ENCODE results near the gene MSL2.
"Not testable (repeated sequence)": the region's sequence is repeated elsewhere in the genome, so short reads cannot be mapped to it uniquely, and the experiment has no call there.

MSL2 gene

GRCh38 chr3:136141891-136142290 is 54.2 kb downstream of the MSL2 start:
- H3K27me3 ChIP-seq (ENCODE audit: insufficient read depth, insufficient read length) = no peaks in the 10 kb centered on the region
- no peak for TF ChIP-seq ZNF274 (IDR thresholded peaks at IDR 0.05; ENCODE audit: low read depth, low read length)
- TF ChIP-seq YY1 (IDR thresholded peaks at IDR 0.05; ENCODE audit: insufficient read depth, insufficient read length) = no peak
- TF ChIP-seq SUZ12 (IDR thresholded peaks at IDR 0.05; ENCODE audit: extremely low read depth, insufficient read depth, insufficient read length) = no peak
- no peak overlapping the region for H3K4me3 ChIP-seq (ENCODE audit: insufficient read length, low read depth)

DNA sequence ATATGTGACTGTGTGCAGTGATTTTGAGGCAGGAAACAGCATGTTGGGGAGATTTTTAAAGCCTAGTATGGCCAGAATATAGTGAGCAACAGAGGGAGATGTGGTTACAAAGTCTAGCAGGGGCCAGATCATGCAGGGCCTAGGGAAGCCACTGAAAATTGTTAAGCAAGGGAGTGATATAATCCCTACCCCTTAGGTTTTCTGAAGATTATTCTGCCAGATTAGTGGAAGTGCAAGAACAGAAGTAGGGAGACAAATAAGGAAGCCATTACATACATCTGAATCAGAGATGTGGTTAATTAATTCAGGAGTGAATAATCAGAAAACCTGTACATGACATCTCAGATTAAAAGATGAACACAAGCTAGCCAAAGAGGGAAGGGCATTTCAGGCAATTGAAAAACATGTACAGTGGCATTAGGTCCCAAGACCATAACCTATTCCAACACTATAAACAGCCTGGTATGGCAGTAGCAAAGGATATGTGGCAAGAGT is 54.8 kb downstream of the MSL2 start:
- no peaks in the 10 kb centered on the region for H3K4me1 ChIP-seq (ENCODE audit: insufficient read depth, insufficient read length)
- no peaks in the 10 kb centered on the region for H3K27me3 ChIP-seq (ENCODE audit: insufficient read depth, insufficient read length)
- TF ChIP-seq ZNF274 (IDR thresholded peaks at IDR 0.05; ENCODE audit: low read depth, low read length) = no peak
- no peak for TF ChIP-seq SUZ12 (IDR thresholded peaks at IDR 0.05; ENCODE audit: extremely low read depth, insufficient read depth, insufficient read length)
- no peak for TF ChIP-seq YY1 (IDR thresholded peaks at IDR 0.05; ENCODE audit: insufficient read depth, insufficient read length)

More at GRCh38 chr3:136141891-136142290, 54.2 kb downstream of the MSL2 start:
- no peaks in the 10 kb centered on the region for H3K9me3 ChIP-seq (ENCODE audit: insufficient read depth, low read length)
- no peaks in the 10 kb centered on the region for H3K4me1 ChIP-seq (ENCODE audit: insufficient read depth, insufficient read length)
- H3K9ac ChIP-seq (ENCODE audit: insufficient read length, low read depth) = no peak overlapping the region
- DNase-seq (ENCODE audit: low read depth, low spot score) = no peak
- H3K36me3 ChIP-seq (ENCODE audit: insufficient read depth, insufficient read length, low read length) = peaks cover 12% of the 10 kb centered on the region

DNA sequence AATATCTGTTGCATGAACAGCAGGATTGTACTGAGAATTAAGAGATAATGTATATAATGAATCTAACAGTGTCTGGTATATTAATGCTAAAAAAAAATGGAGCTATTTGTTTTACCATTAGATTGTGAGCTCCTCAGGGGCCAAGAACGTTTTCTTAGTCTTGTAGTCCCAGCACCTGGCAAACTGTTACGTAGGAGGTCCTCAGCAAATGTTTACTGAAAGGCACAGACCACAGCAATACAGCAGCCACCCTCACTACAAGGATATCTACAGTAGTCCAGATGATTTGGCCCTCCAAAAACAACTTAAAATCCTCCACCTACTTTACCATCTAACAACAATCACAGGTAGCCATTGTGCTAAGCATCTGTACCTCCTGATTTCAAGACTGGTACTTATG is 59.7 kb downstream of the MSL2 start:
- DNase-seq (ENCODE audit: low read depth, low spot score) = no peak
- no peaks in the 10 kb centered on the region for H3K36me3 ChIP-seq (ENCODE audit: insufficient read depth, insufficient read length, low read length)
- H3K4me1 ChIP-seq (ENCODE audit: insufficient read depth, insufficient read length) = no peaks in the 10 kb centered on the region
- H3K9ac ChIP-seq (ENCODE audit: insufficient read length, low read depth) = no peak overlapping the region
- H3K27me3 ChIP-seq (ENCODE audit: insufficient read depth, insufficient read length) = no peaks in the 10 kb centered on the region
- no peak overlapping the region for H3K4me3 ChIP-seq (ENCODE audit: insufficient read length, low read depth)
- TF ChIP-seq SUZ12 (IDR thresholded peaks at IDR 0.05; ENCODE audit: extremely low read depth, insufficient read depth, insufficient read length) (no peak), ZNF274 (IDR thresholded peaks at IDR 0.05; ENCODE audit: low read depth, low read length) (no peak), YY1 (IDR thresholded peaks at IDR 0.05; ENCODE audit: insufficient read depth, insufficient read length) (no peak)
- no peaks in the 10 kb centered on the region for H3K9me3 ChIP-seq (ENCODE audit: insufficient read depth, low read length)

More for the DNA sequence above, 54.8 kb downstream of the MSL2 start:
- H3K4me3 ChIP-seq (ENCODE audit: insufficient read length, low read depth) = no peak overlapping the region
- no peak overlapping the region for H3K9ac ChIP-seq (ENCODE audit: insufficient read length, low read depth)
- no peak for DNase-seq (ENCODE audit: low read depth, low spot score)
- H3K9me3 ChIP-seq (ENCODE audit: insufficient read depth, low read length) = no peaks in the 10 kb centered on the region
- H3K36me3 ChIP-seq (ENCODE audit: insufficient read depth, insufficient read length, low read length) = peaks cover 12% of the 10 kb centered on the region

- Histone ChIP-seq H3K9ac (ENCODE audit: insufficient read length, low read depth) (no peak overlapping the region), H3K4me3 (ENCODE audit: insufficient read length, low read depth) (no peak overlapping the region), H3K27me3 (ENCODE audit: insufficient read depth, insufficient read length) (no peaks in the 10 kb centered on the region), H3K9me3 (ENCODE audit: insufficient read depth, low read length) (no peaks in the 10 kb centered on the region), H3K4me1 (ENCODE audit: insufficient read depth, insufficient read length) (no peaks in the 10 kb centered on the region), H3K36me3 (ENCODE audit: insufficient read depth, insufficient read length, low read length) (no peaks in the 10 kb centered on the region)
- TF ChIP-seq ZNF274 (IDR thresholded peaks at IDR 0.05; ENCODE audit: low read depth, low read length) (no peak), YY1 (IDR thresholded peaks at IDR 0.05; ENCODE audit: insufficient read depth, insufficient read length) (no peak), SUZ12 (IDR thresholded peaks at IDR 0.05; ENCODE audit: extremely low read depth, insufficient read depth, insufficient read length) (no peak)
- no peak for DNase-seq (ENCODE audit: low read depth, low spot score)
Observed at GRCh38 chr3:136135039-136135802, 60.9 kb downstream of the MSL2 start.

DNA sequence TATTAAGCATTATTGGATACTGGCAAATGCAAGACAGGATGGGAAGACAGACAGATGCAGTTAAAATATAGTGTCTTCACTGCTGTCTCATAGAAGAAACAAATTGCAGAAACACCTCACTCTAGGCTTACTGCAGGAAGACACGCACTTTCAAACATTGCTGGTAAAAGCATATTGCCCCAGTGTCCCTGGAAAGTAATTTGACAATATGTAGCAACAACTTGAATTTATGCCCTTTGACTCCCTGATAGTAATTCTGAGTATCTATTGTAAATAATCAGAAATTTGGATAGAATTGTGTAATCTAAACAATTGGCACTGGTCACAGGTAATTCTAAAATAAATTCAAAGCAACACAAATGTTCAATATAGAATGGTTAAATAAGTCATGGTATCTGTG is 62.0 kb downstream of the MSL2 start:
- no peak for DNase-seq (ENCODE audit: low read depth, low spot score)
- Histone ChIP-seq H3K4me3 (ENCODE audit: insufficient read length, low read depth) (no peak overlapping the region), H3K27me3 (ENCODE audit: insufficient read depth, insufficient read length) (no peaks in the 10 kb centered on the region), H3K9ac (ENCODE audit: insufficient read length, low read depth) (no peak overlapping the region), H3K4me1 (ENCODE audit: insufficient read depth, insufficient read length) (no peaks in the 10 kb centered on the region), H3K36me3 (ENCODE audit: insufficient read depth, insufficient read length, low read length) (no peaks in the 10 kb centered on the region), H3K9me3 (ENCODE audit: insufficient read depth, low read length) (no peaks in the 10 kb centered on the region)
- TF ChIP-seq ZNF274 (IDR thresholded peaks at IDR 0.05; ENCODE audit: low read depth, low read length) (no peak), YY1 (IDR thresholded peaks at IDR 0.05; ENCODE audit: insufficient read depth, insufficient read length) (no peak), SUZ12 (IDR thresholded peaks at IDR 0.05; ENCODE audit: extremely low read depth, insufficient read depth, insufficient read length) (no peak)

DNA sequence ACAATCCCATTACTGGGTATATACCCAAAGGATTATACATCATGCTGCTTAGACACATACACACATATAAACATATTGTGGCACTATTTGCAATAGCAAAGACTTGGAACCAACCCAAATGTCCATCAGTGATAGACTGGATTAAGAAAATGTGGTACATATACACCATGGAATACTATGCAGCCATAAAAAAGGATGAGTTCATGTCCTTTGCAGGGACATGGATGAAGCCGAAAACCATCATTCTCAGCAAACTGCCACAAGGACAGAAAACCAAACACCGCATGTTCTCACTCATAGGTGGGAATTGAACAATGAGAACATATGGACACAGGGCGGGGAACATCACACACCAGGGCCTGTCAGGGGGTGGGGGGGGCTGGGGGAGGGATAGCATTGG is 64.5 kb downstream of the MSL2 start:
- not testable (repeated sequence) for H3K9me3 ChIP-seq (ENCODE audit: insufficient read depth, low read length); DNase-seq (ENCODE audit: low read depth, low spot score); H3K9ac ChIP-seq (ENCODE audit: insufficient read length, low read depth); H3K4me1 ChIP-seq (ENCODE audit: insufficient read depth, insufficient read length); H3K27me3 ChIP-seq (ENCODE audit: insufficient read depth, insufficient read length); H3K36me3 ChIP-seq (ENCODE audit: insufficient read depth, insufficient read length, low read length); H3K4me3 ChIP-seq (ENCODE audit: insufficient read length, low read depth)

- Histone ChIP-seq H3K9ac (ENCODE audit: insufficient read length, low read depth) (no peak overlapping the region), H3K4me3 (ENCODE audit: insufficient read length, low read depth) (no peak overlapping the region), H3K4me1 (ENCODE audit: insufficient read depth, insufficient read length) (no peaks in the 10 kb centered on the region), H3K36me3 (ENCODE audit: insufficient read depth, insufficient read length, low read length) (no peaks in the 10 kb centered on the region), H3K27me3 (ENCODE audit: insufficient read depth, insufficient read length) (no peaks in the 10 kb centered on the region), H3K9me3 (ENCODE audit: insufficient read depth, low read length) (no peaks in the 10 kb centered on the region)
- no peak for DNase-seq (ENCODE audit: low read depth, low spot score)
- TF ChIP-seq ZNF274 (IDR thresholded peaks at IDR 0.05; ENCODE audit: low read depth, low read length) (no peak), YY1 (IDR thresholded peaks at IDR 0.05; ENCODE audit: insufficient read depth, insufficient read length) (no peak), SUZ12 (IDR thresholded peaks at IDR 0.05; ENCODE audit: extremely low read depth, insufficient read depth, insufficient read length) (no peak)
Observed at GRCh38 chr3:136122006-136122405, 74.1 kb downstream of the MSL2 start.
